Measurements from ENCODE around the gene SLC22A23.

The SLC22A23 gene

DNA sequence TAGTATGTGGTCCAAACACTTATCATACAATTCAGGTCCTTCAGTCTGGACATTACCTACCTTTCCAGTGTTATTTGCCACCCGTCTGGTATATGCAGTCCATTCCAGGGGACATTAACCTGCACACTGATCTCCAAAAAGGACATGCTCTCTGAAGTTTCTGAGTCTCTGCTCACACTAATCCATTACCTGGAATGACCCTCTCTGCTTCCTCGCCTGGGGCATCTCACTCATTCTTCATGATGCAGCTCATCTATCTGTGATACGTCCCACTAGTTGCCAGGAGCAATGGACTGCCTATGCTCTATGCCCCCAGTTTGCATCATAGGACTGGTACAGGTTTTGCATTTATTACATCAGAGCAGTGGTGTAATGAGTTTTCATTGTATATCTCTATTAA, 223.5 kb downstream of the SLC22A23 start:
- H2BK15ac ChIP-seq (ENCODE audit: low read depth, poor library complexity, severe bottlenecking), result no peak overlapping the region
- H3K79me1 ChIP-seq (replicated peaks; ENCODE audit: low read length, poor library complexity, severe bottlenecking), result peaks cover 4% of the 10 kb centered on the region
- no peak overlapping the region for H2BK5ac ChIP-seq (ENCODE audit: low read depth, low read length, poor library complexity, severe bottlenecking)
- no peak overlapping the region for H4K8ac ChIP-seq (ENCODE audit: low read length)
- peaks cover 24 to 90% of the 10 kb centered on the region in 2 experiments for H3K27me3 ChIP-seq (ENCODE audit: control insufficient read depth in 1 of 2, insufficient read depth in 1 of 2, low read length in 2 of 2)
- no peak overlapping the region for H2AFZ ChIP-seq (ENCODE audit: low read depth, low read length)
- no peak overlapping the region for H3K23ac ChIP-seq (ENCODE audit: low read length in 2 of 2)
- H2AK5ac ChIP-seq (ENCODE audit: low read length, severe bottlenecking), result no peak overlapping the region
- peaks cover 15% of the 10 kb centered on the region for H3K4me1 ChIP-seq (ENCODE audit: control insufficient read depth, insufficient read depth, low read depth, low read length)
- H3K9ac ChIP-seq (ENCODE audit: low read length), result no peak overlapping the region
- no peak overlapping the region for H3K18ac ChIP-seq (ENCODE audit: low read depth in 1 of 2, low read length in 2 of 2)
- no peak for DNase-seq
- no peak overlapping the region for H4K91ac ChIP-seq (ENCODE audit: low read length)
- no peak overlapping the region for H3K14ac ChIP-seq (ENCODE audit: low read length in 2 of 2)
- H3K9me3 ChIP-seq (ENCODE audit: control insufficient read depth, low read length), result no peaks in the 10 kb centered on the region
- WGBS, result 83% methylated on average over 3 of the region's 3 CpGs
- no peak overlapping the region for H3K4me2 ChIP-seq (ENCODE audit: low read length, poor library complexity, severe bottlenecking)
- no peak overlapping the region for H2BK12ac ChIP-seq (ENCODE audit: low read length in 2 of 2)
- no peak overlapping the region for H3K4ac ChIP-seq (ENCODE audit: low read depth in 1 of 2, low read length in 2 of 2)
- no peaks in the 10 kb centered on the region for H3K36me3 ChIP-seq (ENCODE audit: control insufficient read depth in 1 of 2, insufficient read depth in 2 of 2, low read depth in 1 of 2, low read length in 2 of 2)
- no peak overlapping the region for H3K27ac ChIP-seq (ENCODE audit: low read length, poor library complexity, severe bottlenecking)
- H3K4me3 ChIP-seq (ENCODE audit: insufficient read depth in 1 of 2, low read depth in 1 of 2, low read length in 2 of 2), result no peak overlapping the region
- H2BK120ac ChIP-seq (ENCODE audit: low read depth, low read length), result no peak overlapping the region

DNA sequence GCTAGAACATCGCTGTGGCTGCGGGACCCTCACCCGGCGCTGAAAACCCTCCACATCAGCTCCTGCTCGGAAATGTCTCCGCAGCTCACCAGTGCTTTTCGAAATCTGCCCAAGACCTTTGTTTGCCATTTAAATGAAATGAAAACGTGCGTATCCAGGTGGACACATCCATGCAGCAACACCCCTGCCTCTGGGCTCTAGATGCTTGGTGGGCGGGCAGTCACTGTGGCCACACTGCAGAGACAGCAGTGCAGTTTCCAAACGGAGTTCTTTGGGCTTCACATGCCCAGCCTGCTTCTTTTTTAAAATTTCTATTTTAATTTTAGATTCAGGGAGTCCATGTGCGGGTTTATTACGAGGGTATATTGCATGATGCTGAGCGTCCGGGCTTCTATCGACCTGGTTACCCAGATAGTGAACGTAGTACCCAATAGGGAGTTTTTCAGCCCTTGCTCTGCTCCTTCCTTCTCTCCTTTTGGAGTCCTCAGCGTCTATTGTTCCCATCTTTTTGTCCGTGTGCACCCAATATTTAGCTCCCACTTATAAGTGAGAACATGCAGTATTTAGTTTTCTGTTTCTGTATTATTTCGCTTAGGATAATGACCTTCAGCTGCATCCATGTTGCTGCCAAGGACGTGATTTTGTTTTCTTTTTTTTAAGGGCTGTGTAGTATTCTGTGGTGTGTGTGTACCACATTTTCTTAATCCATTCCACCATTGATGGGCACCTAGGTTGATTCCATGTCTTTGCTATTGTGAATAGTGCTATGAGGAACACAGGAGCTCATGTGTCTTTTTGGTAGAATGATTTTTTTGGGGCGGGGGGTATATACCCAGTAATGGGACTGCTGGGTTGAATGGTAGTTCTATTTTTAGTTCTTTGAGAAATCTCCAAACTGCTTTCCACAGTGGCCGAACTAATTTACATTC, 224.6 kb downstream of the SLC22A23 start:
- Histone ChIP-seq H3K27ac (ENCODE audit: low read length, poor library complexity, severe bottlenecking) (peak overlapping the region; percentile 91), H3K9me3 (ENCODE audit: control insufficient read depth, low read length) (no peaks in the 10 kb centered on the region), H3K23ac (ENCODE audit: low read length in 2 of 2) (no peak overlapping the region), H2AFZ (ENCODE audit: low read depth, low read length) (peak overlapping the region; percentile 83), H2BK15ac (ENCODE audit: low read depth, poor library complexity, severe bottlenecking) (no peak overlapping the region), H3K27me3 (ENCODE audit: control insufficient read depth in 1 of 2, insufficient read depth in 1 of 2, low read length in 2 of 2) (peaks cover 34 to 89% of the 10 kb centered on the region in 2 experiments), H2BK120ac (ENCODE audit: low read depth, low read length) (no peak overlapping the region), H3K4me3 (ENCODE audit: insufficient read depth in 1 of 2, low read depth in 1 of 2, low read length in 2 of 2) (peak overlapping the region; percentile 73 to 77), H4K8ac (ENCODE audit: low read length) (no peak overlapping the region), H3K9ac (ENCODE audit: low read length) (peak overlapping the region; percentile 70), H3K36me3 (ENCODE audit: control insufficient read depth in 1 of 2, insufficient read depth in 2 of 2, low read depth in 1 of 2, low read length in 2 of 2) (no peaks in the 10 kb centered on the region), H2BK5ac (ENCODE audit: low read depth, low read length, poor library complexity, severe bottlenecking) (peak overlapping the region; percentile 52), H3K18ac (ENCODE audit: low read depth in 1 of 2, low read length in 2 of 2) (peak overlapping the region in 1 of 2 experiments; percentile 11), H2AK5ac (ENCODE audit: low read length, severe bottlenecking) (no peak overlapping the region), H3K4me2 (ENCODE audit: low read length, poor library complexity, severe bottlenecking) (peak overlapping the region; percentile 89), H4K91ac (ENCODE audit: low read length) (no peak overlapping the region), H3K79me1 (replicated peaks; ENCODE audit: low read length, poor library complexity, severe bottlenecking) (peaks cover 6% of the 10 kb centered on the region), H3K14ac (ENCODE audit: low read length in 2 of 2) (peak overlapping the region in 1 of 2 experiments; percentile 11), H3K4ac (ENCODE audit: low read depth in 1 of 2, low read length in 2 of 2) (peak overlapping the region in 1 of 2 experiments; percentile 11), H3K4me1 (ENCODE audit: control insufficient read depth, insufficient read depth, low read depth, low read length) (peaks cover 25% of the 10 kb centered on the region), H2BK12ac (ENCODE audit: low read length in 2 of 2) (no peak overlapping the region)
- WGBS, result 23% methylated on average over 21 of the region's 23 CpGs
- DNase-seq, result no peak

DNA sequence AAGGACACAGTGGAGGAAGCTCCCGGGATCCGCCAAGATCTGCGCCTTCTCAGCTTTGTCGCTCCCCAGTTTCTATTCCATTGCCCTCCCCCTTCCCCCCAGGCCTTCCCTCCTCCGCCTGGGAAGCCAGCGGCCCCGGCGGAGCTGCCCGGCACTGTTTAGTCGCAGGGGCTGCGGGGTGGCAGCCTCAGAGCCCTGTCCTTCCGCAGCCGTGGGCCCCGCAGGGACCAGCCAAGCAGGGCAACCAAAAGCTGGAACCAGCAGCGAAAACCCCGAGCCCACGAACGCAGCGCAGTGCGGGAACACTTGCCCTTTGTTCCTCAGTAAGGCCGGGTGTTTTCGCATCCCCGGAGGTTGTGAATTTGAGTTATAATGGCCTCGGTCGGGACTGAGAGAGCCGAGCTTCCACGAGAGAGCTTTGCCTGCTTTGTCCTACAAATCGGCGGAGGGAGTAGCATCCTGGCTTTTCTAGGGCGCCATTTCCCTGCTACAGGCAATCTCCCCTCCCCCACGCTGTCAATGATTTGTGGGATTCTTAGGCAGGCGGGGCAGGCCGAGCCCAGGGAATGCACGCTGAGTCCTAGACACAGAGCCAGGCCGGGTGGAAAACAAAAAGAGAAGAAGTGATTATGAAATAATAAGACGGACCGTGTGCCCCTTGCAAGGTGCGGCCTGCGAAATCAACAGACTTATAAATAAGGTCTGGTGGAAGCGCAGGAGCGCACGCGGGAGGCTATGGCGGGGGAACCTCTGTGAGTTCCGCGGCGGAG, 225.4 kb downstream of the SLC22A23 start:
- Histone ChIP-seq H2AFZ (ENCODE audit: low read depth, low read length) (peak overlapping the region; percentile 83), H3K36me3 (ENCODE audit: control insufficient read depth in 1 of 2, insufficient read depth in 2 of 2, low read depth in 1 of 2, low read length in 2 of 2) (no peaks in the 10 kb centered on the region), H2BK15ac (ENCODE audit: low read depth, poor library complexity, severe bottlenecking) (peak overlapping the region; percentile 17), H3K4me2 (ENCODE audit: low read length, poor library complexity, severe bottlenecking) (peak overlapping the region; percentile 89), H3K4ac (ENCODE audit: low read depth in 1 of 2, low read length in 2 of 2) (peak overlapping the region in 1 of 2 experiments; percentile 11), H2BK120ac (ENCODE audit: low read depth, low read length) (no peak overlapping the region), H4K91ac (ENCODE audit: low read length) (peak overlapping the region; percentile 79), H3K9me3 (ENCODE audit: control insufficient read depth, low read length) (no peaks in the 10 kb centered on the region), H3K14ac (ENCODE audit: low read length in 2 of 2) (peak overlapping the region in 1 of 2 experiments; percentile 79), H3K4me3 (ENCODE audit: insufficient read depth in 1 of 2, low read depth in 1 of 2, low read length in 2 of 2) (peak overlapping the region; percentile 73 to 77), H3K27ac (ENCODE audit: low read length, poor library complexity, severe bottlenecking) (peak overlapping the region; percentile 91), H2BK5ac (ENCODE audit: low read depth, low read length, poor library complexity, severe bottlenecking) (peak overlapping the region; percentile 75), H3K23ac (ENCODE audit: low read length in 2 of 2) (peak overlapping the region in 1 of 2 experiments; percentile 14), H3K4me1 (ENCODE audit: control insufficient read depth, insufficient read depth, low read depth, low read length) (peaks cover 34% of the 10 kb centered on the region), H3K9ac (ENCODE audit: low read length) (peak overlapping the region; percentile 70), H2BK12ac (ENCODE audit: low read length in 2 of 2) (peak overlapping the region in 1 of 2 experiments; percentile 45), H3K18ac (ENCODE audit: low read depth in 1 of 2, low read length in 2 of 2) (peak overlapping the region; percentile 63 to 88), H2AK5ac (ENCODE audit: low read length, severe bottlenecking) (peak overlapping the region; percentile 30), H4K8ac (ENCODE audit: low read length) (peak overlapping the region; percentile 80), H3K79me1 (replicated peaks; ENCODE audit: low read length, poor library complexity, severe bottlenecking) (peaks cover 6% of the 10 kb centered on the region), H3K27me3 (ENCODE audit: control insufficient read depth in 1 of 2, insufficient read depth in 1 of 2, low read length in 2 of 2) (peaks cover 42 to 89% of the 10 kb centered on the region in 2 experiments)
- DNase-seq, result peak; percentile 81
- under 1% methylated on average over 46 of the region's 47 CpGs for WGBS

DNA sequence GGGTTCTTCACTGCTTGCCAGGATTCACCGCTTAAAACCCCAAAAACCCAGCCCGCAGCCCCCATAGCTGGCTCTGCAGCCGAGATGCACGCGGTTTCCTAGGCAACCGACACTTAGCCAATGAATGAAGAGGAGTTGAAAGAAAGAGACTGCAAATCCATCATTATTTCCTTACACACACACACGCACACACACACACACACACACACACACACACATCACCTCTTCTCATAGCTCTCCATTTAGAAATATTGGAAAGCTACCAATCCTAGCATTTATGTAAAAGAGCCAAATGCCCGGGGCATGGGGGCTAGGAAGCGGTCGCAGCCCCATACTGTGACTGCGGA, 226.0 kb downstream of the SLC22A23 start:
- Histone ChIP-seq H2BK12ac (ENCODE audit: low read length in 2 of 2) (no peak overlapping the region), H3K27ac (ENCODE audit: low read length, poor library complexity, severe bottlenecking) (peak overlapping the region; percentile 91), H3K9me3 (ENCODE audit: control insufficient read depth, low read length) (no peaks in the 10 kb centered on the region), H3K9ac (ENCODE audit: low read length) (peak overlapping the region; percentile 70), H2BK15ac (ENCODE audit: low read depth, poor library complexity, severe bottlenecking) (no peak overlapping the region), H3K23ac (ENCODE audit: low read length in 2 of 2) (no peak overlapping the region), H4K8ac (ENCODE audit: low read length) (no peak overlapping the region), H2AFZ (ENCODE audit: low read depth, low read length) (peak overlapping the region; percentile 83), H3K18ac (ENCODE audit: low read depth in 1 of 2, low read length in 2 of 2) (peak overlapping the region in 1 of 2 experiments; percentile 88), H3K4me2 (ENCODE audit: low read length, poor library complexity, severe bottlenecking) (peak overlapping the region; percentile 89), H2BK5ac (ENCODE audit: low read depth, low read length, poor library complexity, severe bottlenecking) (no peak overlapping the region), H4K91ac (ENCODE audit: low read length) (no peak overlapping the region), H3K4me3 (ENCODE audit: insufficient read depth in 1 of 2, low read depth in 1 of 2, low read length in 2 of 2) (peak overlapping the region; percentile 73 to 77), H3K4ac (ENCODE audit: low read depth in 1 of 2, low read length in 2 of 2) (no peak overlapping the region), H3K27me3 (ENCODE audit: control insufficient read depth in 1 of 2, insufficient read depth in 1 of 2, low read length in 2 of 2) (peaks cover 46 to 89% of the 10 kb centered on the region in 2 experiments), H2AK5ac (ENCODE audit: low read length, severe bottlenecking) (no peak overlapping the region), H3K4me1 (ENCODE audit: control insufficient read depth, insufficient read depth, low read depth, low read length) (peaks cover 34% of the 10 kb centered on the region), H3K79me1 (replicated peaks; ENCODE audit: low read length, poor library complexity, severe bottlenecking) (peaks cover 6% of the 10 kb centered on the region), H2BK120ac (ENCODE audit: low read depth, low read length) (no peak overlapping the region), H3K36me3 (ENCODE audit: control insufficient read depth in 1 of 2, insufficient read depth in 2 of 2, low read depth in 1 of 2, low read length in 2 of 2) (no peaks in the 10 kb centered on the region), H3K14ac (ENCODE audit: low read length in 2 of 2) (no peak overlapping the region)
- DNase-seq, result peak; percentile 62
- WGBS, result under 1% methylated on average over 11 of the region's 11 CpGs

All from mesenchymal stem cell (in vitro differentiated cells and primary cell).